CD4-positive, alpha-beta T cell treated with Interleukin-15 for 4 hours (primary cell): Measurements from ENCODE around the gene GPR84.

Experiments
- DNase-seq: peaks from one replicate; pipeline ENCODE4 v3.0.0-alpha.2; 2020; ENCODE audit warnings: low spot score

The GPR84 gene

DNA sequence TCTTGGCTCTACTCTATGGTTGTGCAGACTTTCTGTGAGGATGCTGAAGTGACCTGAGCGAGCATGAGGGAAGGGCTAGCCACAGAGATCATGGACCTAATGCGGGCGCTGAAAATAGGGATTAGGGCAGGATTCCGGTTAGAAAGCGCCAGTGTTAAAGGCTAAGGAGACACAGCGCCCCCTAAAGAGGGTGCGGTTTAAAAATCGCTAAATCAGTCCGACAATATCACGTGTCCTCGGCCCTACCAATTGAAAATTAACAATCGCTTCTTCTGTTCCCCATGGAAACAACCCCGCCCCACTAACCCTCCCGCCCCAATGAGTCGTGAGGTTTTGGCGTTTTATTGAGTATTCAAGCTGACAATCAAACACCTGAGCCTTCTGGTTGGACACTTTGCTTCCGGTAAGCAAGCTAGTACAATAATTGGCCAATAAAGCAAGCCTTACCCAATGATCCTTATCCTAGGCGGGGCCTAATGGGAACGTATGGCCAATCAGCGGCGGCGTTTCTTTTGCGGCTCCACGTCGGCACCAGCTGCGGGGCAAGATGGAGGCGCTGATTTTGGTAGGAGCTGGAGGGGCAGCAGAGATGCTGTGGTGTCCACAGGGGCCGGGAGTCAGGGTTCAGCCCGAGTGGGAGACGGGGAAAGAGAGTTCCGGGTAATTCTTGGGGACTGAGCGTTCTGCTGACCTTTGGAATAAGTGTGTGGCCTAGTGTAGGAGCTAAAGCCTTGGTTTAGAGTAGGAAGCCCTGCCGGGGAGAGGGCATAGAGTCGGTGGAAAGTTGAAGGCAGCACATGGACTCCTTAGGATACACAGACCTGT, 39.5 kb downstream of the GPR84 start, which contains the start of gene COPZ1:
COPZ1 (plus strand) TSS at position 515 of the 825 bp plus-strand sequence; CDS start at position 548, 33 bp downstream.
- peak; percentile 98 for DNase-seq

DNA sequence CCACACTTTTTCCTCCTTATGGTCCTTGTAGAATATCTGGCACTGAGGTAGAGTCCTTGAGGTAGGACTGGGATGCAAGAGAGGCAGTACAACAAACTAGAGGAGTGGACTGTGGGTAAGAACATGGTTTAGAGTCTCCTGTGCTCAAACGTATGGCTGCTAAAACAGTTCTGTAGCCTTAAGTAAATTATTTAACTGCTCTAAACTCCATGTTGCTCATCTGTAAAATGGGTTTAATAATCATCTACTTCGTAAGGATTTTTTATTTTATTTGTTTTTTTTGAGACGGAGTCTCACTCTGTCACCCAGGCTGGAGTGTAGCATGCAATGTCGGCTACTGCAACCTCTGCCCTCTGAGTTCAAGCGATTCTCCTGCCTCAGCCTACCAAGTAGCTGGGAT, 42.9 kb downstream of the GPR84 start:
- no peak for DNase-seq
